H1 (cell line): ENCODE data around the gene RNF212. TPM values are rescaled to one million over a fixed set of nuclear protein-coding genes. Genes with fewer than 3 reads are reported as not detected.

ENCODE experiments used
- CTCF ChIA-PET: fragments of 300-600 bp; sonication (Branson Sonifier 250); formaldehyde crosslinking; loops from one replicate; lab custom pipeline; 2021; ENCODE audit not compliant: partially characterized antibody; lab: Charles Lee
- POLR2A ChIA-PET: fragments of 300-600 bp; sonication (Branson Sonifier 250); formaldehyde crosslinking; loops from one replicate; lab custom pipeline; 2021; ENCODE audit warnings: inconsistent platforms; ENCODE audit not compliant: partially characterized antibody; lab: Charles Lee
- DNase-seq, 2 experiments: peaks; one replicate each; pipeline versions ENCODE4 v3.0.0 to v3.0.0-alpha.2; 2010 to 2022; ENCODE audit warnings: low spot score in 2 of 2, low read depth in 1 of 2, mixed read lengths in 1 of 2
- FAIRE-seq: peaks from 2 replicates; lab custom pipeline; 2011; peaks lifted over from hg19 to GRCh38; lab: Jason Lieb, UNC
- H2AFZ ChIP-seq: 2 replicates; pipeline ENCODE4 v1.8.1; 2012; ENCODE audit warnings: low read length, inconsistent platforms
- H2AK5ac ChIP-seq: 2 replicates; pipeline ENCODE4 v1.6.1; 2013; ENCODE audit warnings: low read depth, low read length
- H2BK120ac ChIP-seq: replicated peaks from 2 replicates; pipeline ENCODE3; 2013; ENCODE audit warnings: low read depth, low read length, inconsistent platforms
- H2BK12ac ChIP-seq: 2 replicates; pipeline ENCODE4 v1.6.1; 2013; ENCODE audit warnings: low read depth, low read length
- H2BK15ac ChIP-seq: 2 replicates; pipeline ENCODE4 v1.6.1; 2013; ENCODE audit warnings: low read length
- H2BK20ac ChIP-seq: 2 replicates; pipeline ENCODE4 v1.6.1; 2013; ENCODE audit warnings: low read length
- H2BK5ac ChIP-seq: 2 replicates; pipeline ENCODE4 v1.6.1; 2013; ENCODE audit warnings: low read depth, low read length
- H3K14ac ChIP-seq: 2 replicates; pipeline ENCODE4 v1.6.1; 2013; ENCODE audit warnings: inconsistent platforms; ENCODE audit not compliant: insufficient read length
- H3K18ac ChIP-seq: 2 replicates; pipeline ENCODE4 v1.6.1; 2013; ENCODE audit warnings: low read length; ENCODE audit errors: extremely low read depth
- H3K23ac ChIP-seq: 2 replicates; pipeline ENCODE4 v1.6.1; 2013; ENCODE audit warnings: inconsistent platforms; ENCODE audit not compliant: insufficient read length
- H3K23me2 ChIP-seq: 2 replicates; pipeline ENCODE4 v1.6.1; 2013; ENCODE audit warnings: low read depth, low read length
- H3K27ac ChIP-seq: 2 replicates; pipeline ENCODE4 v1.6.1; 2011; ENCODE audit warnings: low read depth, low read length, inconsistent platforms
- H3K27me3 ChIP-seq, 4 experiments: replicated peaks in 1 of 4; 1 replicate in 1 of 4; 2 replicates in 3 of 4; pipeline versions ENCODE4 v1.6.1 to v1.8.1; 2011 to 2013; ENCODE audit warnings: low read length in 3 of 4, mild to moderate bottlenecking in 3 of 4, inconsistent platforms in 2 of 4, mixed read lengths in 2 of 4, moderate library complexity in 1 of 4; ENCODE audit not compliant: control insufficient read depth in 3 of 4, insufficient read depth in 3 of 4; ENCODE audit errors: extremely low read depth in 1 of 4
- H3K36me3 ChIP-seq, 4 experiments: 2 replicates each; pipeline versions ENCODE4 v1.6.1 to v1.8.1; 2011 to 2013; ENCODE audit warnings: mild to moderate bottlenecking in 4 of 4, low read length in 3 of 4, moderate library complexity in 2 of 4, control low read depth in 1 of 4, inconsistent platforms in 1 of 4; ENCODE audit not compliant: insufficient read depth in 4 of 4, control insufficient read depth in 2 of 4
- H3K4ac ChIP-seq: replicated peaks from 2 replicates; pipeline ENCODE3; 2013; ENCODE audit warnings: low read length, low read depth, mixed read lengths, inconsistent platforms; ENCODE audit not compliant: insufficient read length
- H3K4me1 ChIP-seq, 4 experiments: replicated peaks in 1 of 4; 1 replicate in 1 of 4; 2 replicates in 3 of 4; pipeline versions ENCODE4 v1.6.1 to v1.8.1; 2011 to 2013; ENCODE audit warnings: low read length in 3 of 4, inconsistent platforms in 2 of 4, mixed read lengths in 1 of 4; ENCODE audit not compliant: insufficient read depth in 4 of 4, control insufficient read depth in 3 of 4
- H3K4me2 ChIP-seq, 2 experiments: 2 replicates each; pipeline versions ENCODE4 v1.6.1 to v1.8.1; 2011 to 2013; ENCODE audit warnings: low read depth in 2 of 2, low read length in 2 of 2, control low read depth in 1 of 2, inconsistent platforms in 1 of 2, mild to moderate bottlenecking in 1 of 2; ENCODE audit not compliant: insufficient read depth in 1 of 2
- H3K4me3 ChIP-seq, 4 experiments: fragments of 200-600, 300-600 bp in 1 of 4; sonication (generic), shearing (Covaris generic), sonication (Bioruptor Twin) in 1 of 4; 2 replicates each; pipeline versions ENCODE4 v1.5.1 to v1.8.1; 2011 to 2016; ENCODE audit warnings: low read length in 4 of 4, low read depth in 3 of 4, control low read depth in 2 of 4, inconsistent platforms in 2 of 4, mild to moderate bottlenecking in 2 of 4, mixed read lengths in 1 of 4, moderate library complexity in 1 of 4; ENCODE audit not compliant: insufficient read depth in 2 of 4; ENCODE audit errors: extremely low read depth in 1 of 4
- H3K56ac ChIP-seq: replicated peaks from 2 replicates; pipeline ENCODE3; 2013; ENCODE audit warnings: low read depth, mild to moderate bottlenecking, mixed read lengths, low read length, inconsistent platforms; ENCODE audit not compliant: insufficient read length
- H3K79me1 ChIP-seq: 2 replicates; pipeline ENCODE4 v1.6.1; 2013; ENCODE audit warnings: low read depth, low read length, control low read depth
- H3K79me2 ChIP-seq, 2 experiments: 2 replicates each; pipeline versions ENCODE4 v1.6.1 to v1.8.1; 2012 to 2013; ENCODE audit warnings: low read length in 2 of 2, mild to moderate bottlenecking in 2 of 2, inconsistent platforms in 1 of 2; ENCODE audit not compliant: insufficient read depth in 2 of 2, control insufficient read depth in 1 of 2
- H3K9ac ChIP-seq, 4 experiments: replicated peaks in 1 of 4; 1 replicate in 1 of 4; 2 replicates in 3 of 4; pipeline versions ENCODE4 v1.6.1 to v1.8.1; 2011 to 2013; ENCODE audit warnings: low read depth in 3 of 4, low read length in 3 of 4, control low read depth in 2 of 4, mild to moderate bottlenecking in 2 of 4, moderate library complexity in 2 of 4, inconsistent platforms in 1 of 4; ENCODE audit errors: extremely low read depth in 1 of 4
- H3K9me3 ChIP-seq, 2 experiments: 2 replicates each; pipeline versions ENCODE4 v1.6.1 to v1.8.1; 2012 to 2013; ENCODE audit warnings: mild to moderate bottlenecking in 2 of 2, moderate library complexity in 2 of 2, control low read depth in 1 of 2, inconsistent platforms in 1 of 2, low read depth in 1 of 2, low read length in 1 of 2, mixed read lengths in 1 of 2; ENCODE audit not compliant: insufficient read depth in 2 of 2
- H4K20me1 ChIP-seq, 2 experiments: replicated peaks in 1 of 2; 2 replicates each; pipeline versions ENCODE3 to v1.8.1; 2011 to 2013; ENCODE audit warnings: inconsistent platforms in 2 of 2, low read length in 2 of 2, mild to moderate bottlenecking in 1 of 2; ENCODE audit not compliant: insufficient read depth in 2 of 2, control insufficient read depth in 1 of 2
- H4K5ac ChIP-seq: 2 replicates; pipeline ENCODE4 v1.6.1; 2013; ENCODE audit warnings: low read length, low read depth, mixed read lengths, inconsistent platforms; ENCODE audit not compliant: insufficient read length
- H4K8ac ChIP-seq: 2 replicates; pipeline ENCODE4 v1.8.0; 2013; ENCODE audit warnings: mild to moderate bottlenecking, moderate library complexity, low read length, inconsistent platforms; ENCODE audit not compliant: insufficient read depth; ENCODE audit errors: extremely low read depth
- H4K91ac ChIP-seq: replicated peaks from 2 replicates; pipeline ENCODE3; 2013; ENCODE audit warnings: low read length, mixed read lengths, inconsistent platforms; ENCODE audit not compliant: insufficient read length
- BACH1 ChIP-seq: IDR thresholded peaks from 2 replicates; pipeline ENCODE4 v1.6.1; 2012; ENCODE audit warnings: low read length, improper control_type of control experiment
- EZH2 ChIP-seq: fragments of 200-600 bp; sonication (generic); IDR thresholded peaks from 2 replicates; pipeline ENCODE4 v1.7.1; 2012; ENCODE audit warnings: low read depth, mild to moderate bottlenecking, moderate library complexity, low read length, inconsistent platforms; ENCODE audit not compliant: severe bottlenecking
- HDAC2 ChIP-seq, 2 experiments: fragments of 300-600 bp in 1 of 2; sonication (generic) in 1 of 2; IDR thresholded peaks; 2 replicates each; pipeline ENCODE4 v1.6.1; 2011 to 2012; ENCODE audit warnings: low read depth in 2 of 2, low read length in 2 of 2, mild to moderate bottlenecking in 2 of 2, moderate library complexity in 2 of 2, borderline replicate concordance in 1 of 2, inconsistent platforms in 1 of 2
- KDM1A ChIP-seq: fragments of 200-600, 300-600 bp; sonication (generic); IDR thresholded peaks from 2 replicates; pipeline ENCODE4 v1.7.1; 2016; ENCODE audit warnings: mild to moderate bottlenecking, low read length, borderline replicate concordance
- RAD21 ChIP-seq, 2 experiments: IDR thresholded peaks in 1 of 2; conservative IDR thresholded peaks in 1 of 2; 2 replicates each; pipeline ENCODE4 v1.6.1; 2011; ENCODE audit warnings: low read depth in 2 of 2, low read length in 2 of 2, improper control_type of control experiment in 1 of 2, inconsistent platforms in 1 of 2, mild to moderate bottlenecking in 1 of 2, moderate library complexity in 1 of 2
- RFX5 ChIP-seq: IDR thresholded peaks from 2 replicates; pipeline ENCODE4 v1.6.1; 2011; ENCODE audit warnings: low read depth, low read length, improper control_type of control experiment, borderline replicate concordance
- SAP30 ChIP-seq: fragments of 300-600 bp; sonication (generic); IDR thresholded peaks from 2 replicates; pipeline ENCODE4 v1.7.1; 2012; ENCODE audit warnings: low read length, moderate library complexity, mild to moderate bottlenecking, inconsistent platforms; ENCODE audit not compliant: insufficient read depth, insufficient replicate concordance
- SIX5 ChIP-seq: IDR thresholded peaks from 2 replicates; pipeline ENCODE4 v1.6.1; 2011; ENCODE audit warnings: mild to moderate bottlenecking, low read depth, low read length
- SRF ChIP-seq: IDR thresholded peaks from 2 replicates; pipeline ENCODE4 v1.6.1; 2011; ENCODE audit warnings: mild to moderate bottlenecking, low read depth, low read length, moderate library complexity
- TAF7 ChIP-seq: optimal IDR thresholded peaks from 2 replicates; pipeline ENCODE3; 2011; ENCODE audit warnings: low read depth, mild to moderate bottlenecking, inconsistent platforms, low read length, moderate library complexity, borderline replicate concordance
- WGBS, 2 experiments: shearing (Covaris generic) in 1 of 2; methylation state at CpG; one replicate each; pipeline versions ENCODE4 v1.1.6 to v1.1.7; 2013 to 2015; ENCODE audit warnings: low lambda C conversion rate in 2 of 2, mixed read lengths in 2 of 2, inconsistent platforms in 1 of 2, low coverage in 1 of 2, missing lambda C conversion rate in 1 of 2; ENCODE audit not compliant: insufficient replicate concordance in 2 of 2, insufficient coverage in 1 of 2, insufficient read length in 1 of 2; ENCODE audit errors: extremely low coverage in 1 of 2, missing lambda C conversion rate in 1 of 2; 5-methylcytosine and 5-hydroxymethylcytosine counted together
- polyA plus RNA-seq, 7 experiments: library from polyadenylated mRNA; depleted of rRNA in 3 of 7; stranded (reverse) in 5 of 7; unstranded in 2 of 7; fragments of >200 nt in 5 of 7; fragments of 200-250 nt in 2 of 7; gene quantifications; 1 replicate in 5 of 7; 2 replicates in 1 of 7; 4 replicates in 1 of 7; pipeline versions ENCODE4 v1.2.1 to v1.2.3, GENCODE V29; 2011 to 2013; ENCODE audit warnings: missing spikeins in 2 of 7, mixed read lengths in 2 of 7
- total RNA-seq: library from RNA; stranded (reverse); fragmentation: NEBNext Ultra II Directional; extraction: Animal tissue kit (Norgen Biotek cat#: 25700); gene quantifications from 2 replicates; pipeline ENCODE4 v1.2.1, GENCODE V29; 2021
- TF ChIP-seq, protein P1 (sequence below): IDR thresholded peaks from 2 replicates; pipeline ENCODE4 v1.6.1; 2011; ENCODE audit warnings: low read depth, mild to moderate bottlenecking, low read length; ENCODE audit not compliant: insufficient read depth

The RNF212 gene
- total and polyA plus RNA-seq, 2 of the 8 experiments (the other 6 are each of a cell fraction or from before 2014, with no cell fraction given): 3.4 to 5.4 TPM

DNA sequence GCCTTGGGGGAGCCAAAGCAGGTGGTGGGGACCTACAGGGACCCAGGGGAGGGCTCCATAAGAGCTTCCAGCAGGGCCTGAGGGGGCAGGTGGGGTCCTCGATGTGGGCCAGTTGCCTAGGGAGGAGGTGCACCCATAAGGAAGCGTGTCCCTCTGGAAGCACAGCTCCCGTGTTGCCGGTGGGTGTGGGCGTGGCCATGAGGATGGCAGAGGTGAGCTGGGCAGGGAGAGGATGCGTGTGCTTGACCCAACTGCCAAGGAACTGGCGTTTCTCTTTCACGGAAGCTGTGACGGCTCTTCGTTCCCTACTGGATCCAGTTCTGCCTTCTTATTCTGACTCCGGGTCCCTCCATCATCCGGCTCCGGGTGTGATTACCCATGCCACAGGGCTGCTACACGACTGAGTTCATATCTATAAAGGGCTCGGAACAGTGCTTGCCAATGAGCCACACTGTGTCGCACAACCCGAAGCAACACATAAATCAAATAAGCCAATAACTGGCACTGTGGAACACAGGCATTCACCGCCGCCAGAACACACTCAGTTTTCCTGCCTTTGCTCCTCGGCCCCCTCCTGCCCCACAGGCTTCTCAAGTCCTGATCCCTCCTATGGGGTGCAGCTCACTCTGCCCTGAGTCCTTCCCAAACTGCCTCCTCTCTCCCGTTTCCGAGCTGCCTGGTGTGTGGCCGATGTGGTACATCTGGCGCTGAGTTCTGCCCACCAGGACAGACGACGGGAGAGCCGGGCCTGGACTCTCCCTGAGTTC is 35.5 kb downstream of the RNF212 start:
- H2BK20ac ChIP-seq: no peak overlapping the region
- H2BK120ac ChIP-seq: no peak overlapping the region
- POLR2A ChIA-PET: no interaction called here
- no peak overlapping the region for H3K4me2 ChIP-seq
- no peaks in the 10 kb centered on the region for H4K20me1 ChIP-seq
- no peaks in the 10 kb centered on the region for H3K23me2 ChIP-seq
- H2AK5ac ChIP-seq: no peak overlapping the region
- H3K79me1 ChIP-seq: no peaks in the 10 kb centered on the region
- FAIRE-seq: no peak
- no peak overlapping the region for H3K14ac ChIP-seq
- no peaks in the 10 kb centered on the region for H3K9me3 ChIP-seq
- no peak overlapping the region for H3K27ac ChIP-seq
- no peak overlapping the region for H3K4ac ChIP-seq
- no peaks in the 10 kb centered on the region for H3K27me3 ChIP-seq
- no peak overlapping the region for H4K91ac ChIP-seq
- 88% methylated on average over 27 of the region's 27 CpGs; no CpG with 5 or more reads in 1 of the 2 experiments for WGBS, 2 experiments
- no peak overlapping the region for H2AFZ ChIP-seq
- no peak overlapping the region for H2BK12ac ChIP-seq
- no peak overlapping the region for H3K4me3 ChIP-seq
- no peak overlapping the region for H3K23ac ChIP-seq
- H3K9ac ChIP-seq: no peak overlapping the region; a peak in 1 of 7 replicates
- no peaks in the 10 kb centered on the region for H3K79me2 ChIP-seq
- H4K5ac ChIP-seq: no peak overlapping the region
- DNase-seq: no peak
- H3K56ac ChIP-seq: no peak overlapping the region
- CTCF ChIA-PET: interaction anchor here (1.1 kb wide), 1 partner anchor 15 kb away, joined by 3 read pairs; no protein-coding TSS in a partner anchor
- no peaks in the 10 kb centered on the region for H3K4me1 ChIP-seq
- no peak overlapping the region for H3K18ac ChIP-seq
- H2BK15ac ChIP-seq: no peak overlapping the region
- H2BK5ac ChIP-seq: no peak overlapping the region
- H4K8ac ChIP-seq: no peak overlapping the region
- H3K36me3 ChIP-seq: no peaks in the 10 kb centered on the region
- TF ChIP-seq KDM1A (no peak), SAP30 (no peak), TAF7 (no peak), RFX5 (no peak), SRF (no peak), EZH2 (no peak), SIX5 (no peak), HDAC2 (IDR thresholded peaks at IDR 0.05; ENCODE audit: borderline replicate concordance in 1 of 2, low read depth in 2 of 2, low read length in 2 of 2) (no peak), BACH1 (no peak), RAD21 (IDR thresholded peaks at IDR 0.05 in 1 of 2, conservative IDR thresholded peaks at IDR 0.05 in 1 of 2; ENCODE audit: low read depth in 2 of 2, low read length in 2 of 2) (no peak)
- TF ChIP-seq, protein P1, sequence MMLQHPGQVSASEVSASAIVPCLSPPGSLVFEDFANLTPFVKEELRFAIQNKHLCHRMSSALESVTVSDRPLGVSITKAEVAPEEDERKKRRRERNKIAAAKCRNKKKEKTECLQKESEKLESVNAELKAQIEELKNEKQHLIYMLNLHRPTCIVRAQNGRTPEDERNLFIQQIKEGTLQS: no peak
